GM21390 (cell line): Measurements from ENCODE around the gene YIPF5.

Experiments
- ATAC-seq: cut with Tn5 transposase; IDR thresholded peaks from one replicate; pipeline ENCODE4 v1.9.1; 2021; ENCODE audit not compliant: unreplicated experiment

Gene YIPF5

DNA sequence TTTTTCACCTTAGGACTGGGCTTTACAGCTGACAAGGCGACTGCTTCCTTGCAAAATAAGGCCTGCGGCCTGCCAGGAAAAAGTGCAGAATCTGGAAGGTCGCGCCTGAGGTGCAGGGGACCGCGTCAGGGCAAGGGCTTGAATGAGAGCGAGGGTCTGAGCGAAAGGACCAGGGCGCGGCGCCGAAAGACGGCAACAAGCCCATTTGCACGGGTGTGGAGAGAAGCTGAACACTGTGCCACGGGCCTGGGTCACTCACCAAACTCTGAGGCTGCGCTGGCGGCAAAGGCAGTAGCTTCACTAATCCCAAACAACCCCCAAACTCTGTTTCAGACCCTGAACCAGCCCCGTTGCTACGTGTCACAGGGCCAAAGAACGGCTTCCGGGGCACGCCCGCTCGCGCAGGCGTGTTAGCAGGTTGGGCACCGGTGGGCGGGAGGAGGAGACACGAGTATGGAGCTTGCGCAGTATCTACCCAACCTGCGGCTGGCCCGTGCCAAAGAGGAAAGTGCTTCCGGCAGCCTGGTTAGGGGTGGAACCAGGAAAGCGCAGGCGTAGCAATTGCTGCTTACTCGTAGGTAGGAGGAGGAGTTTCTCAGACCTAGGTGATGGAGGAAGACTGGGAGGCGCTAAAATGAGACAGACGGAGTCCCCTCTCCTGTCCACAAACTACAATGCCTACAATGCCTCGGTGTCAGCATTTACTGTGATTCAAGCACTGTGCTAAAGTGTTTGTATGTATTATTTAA lies at the start of gene YIPF5, which contains the start of gene KCTD16:
Gene YIPF5, minus strand, starts transcription at position 384 of the 749 bp plus-strand sequence. CDS start 704 bp downstream, outside the sequence.
Gene KCTD16, plus strand, starts transcription at position 598 of the 749 bp plus-strand sequence.
- ATAC-seq = peak; percentile 99

DNA sequence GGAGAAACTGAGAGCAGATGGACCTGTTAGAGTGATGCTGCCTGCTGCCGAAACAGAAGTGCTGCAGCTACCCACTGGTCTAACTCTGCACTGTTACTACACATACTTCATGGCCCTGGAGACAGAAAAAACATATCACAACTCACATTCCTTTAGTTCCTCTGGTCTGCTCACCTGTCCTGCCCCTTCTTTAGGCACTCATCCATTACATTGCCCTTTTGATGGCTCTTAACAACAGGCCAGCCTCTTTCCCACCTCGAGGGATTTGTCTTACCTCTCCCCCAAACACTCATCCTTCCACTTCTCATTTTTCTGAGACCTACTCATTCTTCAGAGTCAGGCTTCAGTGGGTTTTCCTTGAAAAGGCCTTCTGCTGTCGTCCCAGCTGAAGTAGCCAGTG lies 49.4 kb upstream of the YIPF5 start:
- ATAC-seq = no peak

DNA sequence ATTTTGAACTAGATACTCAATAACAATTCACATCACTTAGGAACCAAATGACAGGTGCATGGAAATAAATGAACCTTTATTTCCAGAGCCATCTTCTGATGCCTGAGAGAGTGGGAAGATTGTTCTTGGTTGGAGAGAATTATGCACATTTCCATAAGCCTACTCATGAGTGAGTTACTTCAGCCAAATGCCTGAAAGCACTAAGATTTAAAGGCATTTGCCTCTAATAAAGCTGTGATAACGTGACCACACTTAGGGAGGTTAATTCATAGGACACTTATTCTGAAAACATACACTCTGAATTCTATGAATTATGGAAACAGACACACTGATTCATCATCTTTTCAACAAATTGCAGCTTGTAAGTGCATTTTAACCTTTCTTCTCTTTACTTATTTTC lies 40.2 kb upstream of the YIPF5 start:
- no peak for ATAC-seq

DNA sequence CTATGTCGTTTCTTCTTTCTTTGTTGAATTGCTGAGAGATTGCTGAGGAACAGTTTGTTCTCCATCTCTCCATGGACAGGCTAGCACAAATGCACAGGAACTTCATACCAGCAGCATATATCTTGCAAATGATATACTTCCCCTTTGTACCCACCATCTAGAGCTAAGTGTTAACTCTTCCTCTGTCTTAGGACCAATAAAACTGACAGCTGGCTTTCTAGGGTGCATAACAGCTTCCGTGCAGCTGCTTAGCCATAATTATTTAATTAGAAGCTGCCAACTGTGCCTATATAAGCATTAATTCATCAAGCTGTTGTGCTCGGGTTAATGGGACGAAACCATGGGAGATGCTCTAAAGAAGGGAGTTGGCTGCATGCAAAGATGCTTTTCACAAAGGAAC lies 38.9 kb upstream of the YIPF5 start:
- ATAC-seq = no peak

DNA sequence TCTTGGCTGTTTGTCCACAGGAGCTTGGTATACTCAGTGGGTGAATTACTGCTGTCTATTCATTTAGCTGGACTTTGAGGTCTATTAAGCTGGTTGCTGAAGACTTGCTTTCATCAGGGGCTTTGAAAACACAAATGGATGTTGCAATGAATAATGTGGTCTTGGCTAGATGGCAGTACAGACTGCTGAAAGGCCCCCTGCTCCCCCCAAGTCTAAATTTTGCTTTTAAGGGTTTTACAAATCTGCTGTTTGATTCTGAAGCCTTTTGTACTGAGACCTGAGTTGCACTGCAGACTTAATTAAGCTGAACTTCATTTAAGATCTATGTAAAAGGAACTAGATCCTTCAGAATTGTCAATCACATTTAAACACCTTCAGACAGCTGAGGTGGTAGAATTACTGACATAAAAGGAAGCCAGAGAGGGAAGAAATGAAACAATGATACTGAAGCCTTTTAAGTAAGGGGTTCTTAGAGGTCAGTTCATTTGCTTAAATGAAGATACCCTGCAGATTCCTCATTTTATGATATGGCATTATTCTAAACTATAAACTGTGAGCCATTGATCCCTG lies 37.5 kb upstream of the YIPF5 start:
- ATAC-seq = no peak

DNA sequence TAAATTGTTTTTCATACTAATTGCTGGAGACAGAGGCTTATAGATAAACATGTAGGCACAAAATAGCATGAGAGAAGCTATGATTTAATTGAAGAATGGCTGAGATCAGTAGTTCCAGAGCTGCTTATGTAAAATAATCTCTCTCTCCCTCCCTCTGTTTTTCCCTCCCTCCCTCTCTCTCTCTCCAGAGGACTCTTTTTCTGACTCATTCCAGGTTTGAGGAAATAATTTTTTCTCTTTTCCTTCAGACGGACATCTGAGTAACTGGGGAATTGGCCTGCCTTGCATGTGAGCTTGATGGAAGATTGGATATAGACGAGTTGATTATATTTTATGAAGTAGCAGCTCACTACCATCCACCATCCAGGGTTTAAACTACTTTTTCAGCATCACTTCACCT lies 35.7 kb upstream of the YIPF5 start:
- no peak for ATAC-seq

DNA sequence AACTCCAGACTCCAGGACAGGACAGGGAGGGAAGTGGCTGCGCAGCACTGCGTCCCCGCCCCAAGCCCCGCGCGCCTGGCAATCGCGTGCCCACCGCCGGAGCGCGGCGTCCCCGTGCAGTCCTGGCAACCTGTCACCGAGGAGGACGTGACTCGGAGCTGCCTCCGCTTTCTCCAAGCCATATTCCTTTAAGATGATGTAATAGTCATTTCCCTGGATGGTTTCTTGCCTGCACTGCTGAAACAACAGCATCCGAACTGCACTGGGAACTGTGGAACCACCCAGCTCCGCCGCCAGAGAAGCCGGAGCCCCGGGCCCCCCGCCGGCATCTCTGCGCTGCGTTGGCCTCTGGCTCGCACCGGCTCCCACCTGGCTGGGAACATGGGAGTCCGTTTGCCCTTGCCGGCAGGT lies 34.7 kb upstream of the YIPF5 start:
- no peak for ATAC-seq

DNA sequence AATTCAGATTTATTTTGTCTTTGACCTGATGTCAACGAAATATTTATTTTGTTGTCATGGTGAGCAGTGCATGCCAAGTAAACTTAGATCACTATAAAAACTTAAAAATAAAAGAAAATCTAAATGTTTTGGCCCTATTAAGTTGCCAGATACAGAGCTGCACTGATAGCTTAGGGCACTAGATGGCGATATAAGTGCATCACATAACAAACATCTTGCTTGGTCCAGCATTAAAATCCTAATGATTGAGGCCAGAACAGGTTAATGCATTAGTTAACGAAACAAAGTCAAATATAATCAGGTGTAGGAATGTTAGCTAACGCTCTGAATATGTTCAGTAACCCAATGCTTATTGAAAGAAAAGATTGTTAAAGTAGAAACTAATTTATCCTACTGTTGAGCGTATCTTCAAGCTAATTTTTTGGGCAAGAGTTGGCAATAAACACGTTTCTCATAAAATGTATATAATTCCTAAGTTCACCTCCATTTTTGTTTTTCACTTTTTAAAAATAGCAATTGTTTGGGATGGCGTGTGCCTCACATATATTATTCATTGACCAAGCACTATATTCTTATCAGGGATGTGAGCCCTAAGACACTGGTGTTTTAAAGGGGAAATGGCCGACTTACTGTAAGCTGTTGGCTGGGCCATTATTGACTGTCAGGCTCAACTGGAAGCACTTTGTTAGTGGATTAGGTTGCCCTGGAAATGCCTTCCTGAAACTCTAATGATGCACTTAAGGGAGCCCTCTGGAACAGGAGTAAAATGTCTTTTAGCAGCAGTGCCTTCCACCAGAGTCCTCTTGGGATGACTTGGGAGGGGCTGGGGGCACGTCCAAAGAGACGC lies 33.5 kb upstream of the YIPF5 start:
- ATAC-seq = peak; percentile 83

DNA sequence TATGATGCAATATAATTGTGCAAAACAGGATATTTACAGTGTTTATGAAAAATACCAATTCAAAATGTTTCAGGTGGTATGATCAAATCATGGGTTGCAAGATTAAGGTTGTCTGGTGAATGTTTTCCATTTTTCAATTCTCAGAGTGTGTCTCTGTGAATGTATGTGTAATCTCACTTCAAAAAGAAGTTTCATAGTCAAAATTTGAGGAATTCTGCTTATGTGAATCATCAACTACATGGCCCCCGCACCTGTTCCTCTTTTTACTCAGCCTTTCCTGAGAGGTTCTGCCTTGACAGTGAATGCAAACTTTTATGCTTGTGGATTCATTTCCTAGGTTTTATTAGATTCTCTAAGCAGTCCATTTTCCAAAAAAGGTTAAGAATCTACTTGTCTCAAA lies 32.3 kb upstream of the YIPF5 start:
- no peak for ATAC-seq

DNA sequence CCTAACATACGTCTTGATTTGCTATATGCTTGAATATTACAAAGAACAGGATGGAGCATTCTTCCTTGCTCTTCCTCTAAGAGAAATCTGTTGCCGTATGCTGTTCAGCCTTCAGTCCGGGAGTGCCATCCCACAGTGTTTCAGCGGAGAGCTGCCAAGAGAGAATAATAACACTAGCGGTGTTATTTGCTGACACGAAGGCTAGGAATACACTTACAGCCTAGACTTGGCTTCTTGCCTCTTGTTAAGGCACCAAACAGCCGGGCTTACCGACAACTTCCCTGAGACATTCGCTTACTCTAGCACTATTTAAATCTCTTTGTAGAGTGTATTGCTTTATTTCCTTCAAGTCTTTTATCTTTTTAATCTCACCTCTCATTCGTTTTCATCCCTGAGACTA lies 31.6 kb upstream of the YIPF5 start:
- no peak for ATAC-seq

DNA sequence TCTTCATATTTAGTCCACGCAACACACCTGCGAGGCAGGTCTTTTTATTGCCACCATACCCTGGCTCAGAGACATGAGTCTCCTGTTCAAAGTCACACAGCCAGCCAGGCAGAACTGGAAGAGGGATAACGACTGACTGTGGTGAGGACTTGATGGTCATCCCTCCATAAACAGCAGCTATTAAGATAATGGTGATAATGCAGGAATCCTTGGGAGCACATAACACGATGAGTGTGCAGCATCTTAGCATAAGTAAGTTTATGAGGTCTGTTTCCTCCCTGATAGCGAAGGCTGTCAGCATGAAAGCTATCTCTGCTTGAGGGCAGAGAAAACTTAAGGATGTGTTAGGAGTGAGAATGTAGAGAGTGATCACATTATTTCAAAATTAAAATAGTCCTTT lies 31.1 kb upstream of the YIPF5 start:
- no peak for ATAC-seq

DNA sequence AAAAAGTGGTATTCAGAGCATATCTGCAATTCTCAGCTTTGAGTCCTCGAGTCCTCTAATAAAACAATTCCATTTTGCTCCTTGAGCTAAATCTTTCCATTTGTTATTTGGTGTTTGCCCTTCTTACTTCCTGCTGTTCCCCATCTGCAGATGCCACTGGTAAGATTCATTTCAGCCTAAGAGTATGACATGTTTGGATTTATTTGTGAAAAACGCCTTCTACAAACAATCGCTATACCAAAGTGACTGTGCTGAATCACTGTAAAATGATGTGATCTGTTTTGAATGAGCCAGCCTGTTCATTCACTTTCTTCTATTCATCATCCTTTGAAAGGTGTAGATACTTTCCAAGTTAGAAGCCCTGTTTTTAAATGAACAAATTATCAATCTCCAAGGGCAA lies 27.9 kb upstream of the YIPF5 start:
- ATAC-seq = no peak

DNA sequence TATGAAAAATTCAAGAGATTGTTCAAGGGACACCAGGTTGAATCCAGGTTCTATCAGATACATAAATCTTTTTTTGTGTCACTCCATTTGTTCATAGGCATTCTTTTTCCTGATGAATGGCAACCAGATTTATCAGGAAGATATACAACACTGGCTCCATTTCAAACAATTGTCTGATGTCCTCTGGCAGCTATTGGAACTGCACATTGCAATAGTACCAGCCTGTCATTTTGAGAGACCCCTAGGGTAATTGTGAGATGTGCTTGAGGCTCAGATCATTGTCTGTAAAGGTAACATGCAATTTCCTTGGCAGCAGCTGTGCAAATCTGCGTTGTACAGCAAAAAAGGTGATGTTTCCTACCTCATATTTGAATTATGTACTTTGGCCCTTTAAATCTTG lies 26.2 kb upstream of the YIPF5 start:
- ATAC-seq = no peak

DNA sequence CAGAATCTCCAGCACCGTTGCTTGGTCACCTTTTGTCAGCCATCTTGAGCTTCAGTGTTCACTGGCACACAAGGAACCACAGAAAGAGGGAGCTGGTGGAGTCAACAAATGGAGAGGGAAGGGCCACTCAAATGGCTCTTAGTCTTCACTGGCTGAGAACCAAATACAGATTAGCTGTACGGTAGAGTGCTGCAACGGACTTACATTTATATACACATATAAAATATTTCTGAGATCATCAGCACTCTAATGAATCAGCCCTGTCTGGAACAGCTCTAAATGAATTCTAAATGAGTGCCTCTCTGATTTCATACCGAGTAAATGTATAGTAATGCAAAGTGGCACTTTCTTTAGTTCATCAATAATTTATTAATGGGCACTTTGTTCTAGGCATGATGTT lies 25.0 kb upstream of the YIPF5 start:
- no peak for ATAC-seq

DNA sequence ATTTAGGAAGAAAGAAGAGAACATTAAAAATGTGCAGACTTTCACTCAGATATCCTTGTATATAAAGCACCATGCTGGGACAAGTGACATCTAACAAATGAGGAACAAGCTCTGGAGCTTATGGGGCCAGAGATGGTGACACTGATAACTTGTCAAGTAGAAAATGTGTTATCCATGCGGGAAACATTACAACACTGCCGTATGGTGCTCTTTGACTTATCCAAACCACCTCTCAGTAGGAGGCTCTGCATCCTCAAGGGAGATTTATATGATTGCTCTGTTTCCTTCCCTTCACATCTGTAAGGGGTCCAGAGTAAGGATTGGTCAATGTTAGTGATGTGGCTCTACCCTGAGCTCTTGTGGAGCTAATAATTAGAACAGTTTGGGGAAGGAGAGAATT lies 23.7 kb upstream of the YIPF5 start:
- no peak for ATAC-seq

DNA sequence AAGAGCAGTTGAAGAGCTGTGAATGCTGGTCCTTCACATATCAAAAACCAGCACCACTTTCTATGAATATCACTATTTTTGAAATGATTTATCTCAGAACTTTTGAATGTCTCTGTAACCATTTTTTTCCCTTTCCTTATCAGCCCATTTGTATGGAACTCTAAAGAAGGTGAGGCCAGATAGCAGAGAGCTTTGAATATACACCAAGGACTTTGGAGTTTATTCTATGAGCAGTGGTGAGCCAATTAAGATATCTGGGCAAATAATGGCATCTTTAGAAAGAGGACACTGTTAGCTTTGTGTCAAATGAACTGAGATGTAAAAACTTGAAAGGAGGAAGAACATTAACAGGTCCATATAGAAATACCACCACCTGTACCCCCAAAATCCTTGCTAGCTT lies 22.2 kb upstream of the YIPF5 start:
- no peak for ATAC-seq

DNA sequence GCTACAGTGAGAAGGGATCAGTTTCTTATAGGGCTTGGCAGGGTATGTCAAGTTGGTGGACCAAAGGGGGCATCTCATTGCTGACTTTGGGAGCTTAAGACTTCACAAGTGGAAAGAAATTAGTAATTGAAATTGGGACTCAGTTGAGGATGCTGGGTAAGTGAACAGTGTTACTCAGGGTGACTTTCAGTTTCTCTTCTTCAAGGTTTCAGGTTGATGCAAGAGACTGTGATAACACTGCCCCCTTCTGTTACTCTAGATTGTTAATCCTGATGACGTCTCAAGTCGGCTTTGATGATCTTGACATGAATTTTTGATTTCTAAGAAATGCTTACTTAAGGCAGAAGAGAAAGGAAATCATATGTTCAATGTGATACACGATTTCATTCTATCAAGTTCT lies 21.5 kb upstream of the YIPF5 start:
- ATAC-seq = peak; percentile 88

DNA sequence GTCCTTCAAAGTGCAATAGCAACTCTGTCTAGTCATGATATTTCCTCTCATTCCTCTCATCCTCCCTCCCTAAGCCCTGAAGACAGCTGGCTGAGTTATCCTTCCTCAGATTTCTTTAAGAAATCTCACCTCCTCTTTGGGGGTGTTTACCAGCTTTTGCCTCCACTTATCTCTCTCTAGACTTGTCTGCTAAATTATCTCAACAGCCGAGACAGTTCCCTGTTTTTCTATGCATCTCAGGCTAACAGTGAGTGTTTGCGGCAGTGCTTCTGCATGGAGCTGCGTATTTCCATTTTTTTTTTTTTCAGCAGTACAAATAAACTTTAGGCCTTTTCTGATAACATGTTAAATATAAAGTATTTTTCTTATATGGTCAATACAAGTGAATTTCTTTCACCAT lies 21.1 kb upstream of the YIPF5 start:
- no peak for ATAC-seq

DNA sequence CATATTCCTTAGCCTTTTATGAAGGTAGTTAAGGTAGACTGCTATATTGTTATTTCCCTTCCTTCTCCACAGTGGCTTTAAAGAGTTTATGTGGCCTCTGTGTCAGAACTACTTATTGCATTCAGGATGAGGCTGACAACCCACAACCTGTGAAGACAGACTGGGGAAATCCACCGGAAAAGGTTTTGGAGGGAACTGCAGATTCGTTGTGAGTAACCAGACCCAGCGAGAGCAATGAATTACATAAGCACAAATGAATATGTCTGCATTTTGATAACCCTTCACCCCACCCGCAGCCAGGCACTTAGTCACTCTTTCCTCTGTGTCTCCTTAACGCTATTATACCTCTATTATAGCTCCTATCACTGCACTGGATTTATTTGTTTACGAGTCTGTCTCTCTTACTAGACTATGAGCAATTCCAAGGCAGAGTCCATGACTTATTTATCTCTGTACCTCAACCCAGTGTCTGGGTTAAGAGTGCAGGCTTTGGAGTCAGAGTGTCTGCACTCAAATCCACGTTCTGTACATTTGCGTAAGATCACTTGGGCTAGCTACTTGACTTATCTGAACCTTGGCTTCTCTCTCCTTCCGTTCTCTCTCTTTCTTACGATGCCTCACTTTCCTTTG lies 19.5 kb upstream of the YIPF5 start:
- peak; percentile 41 for ATAC-seq

DNA sequence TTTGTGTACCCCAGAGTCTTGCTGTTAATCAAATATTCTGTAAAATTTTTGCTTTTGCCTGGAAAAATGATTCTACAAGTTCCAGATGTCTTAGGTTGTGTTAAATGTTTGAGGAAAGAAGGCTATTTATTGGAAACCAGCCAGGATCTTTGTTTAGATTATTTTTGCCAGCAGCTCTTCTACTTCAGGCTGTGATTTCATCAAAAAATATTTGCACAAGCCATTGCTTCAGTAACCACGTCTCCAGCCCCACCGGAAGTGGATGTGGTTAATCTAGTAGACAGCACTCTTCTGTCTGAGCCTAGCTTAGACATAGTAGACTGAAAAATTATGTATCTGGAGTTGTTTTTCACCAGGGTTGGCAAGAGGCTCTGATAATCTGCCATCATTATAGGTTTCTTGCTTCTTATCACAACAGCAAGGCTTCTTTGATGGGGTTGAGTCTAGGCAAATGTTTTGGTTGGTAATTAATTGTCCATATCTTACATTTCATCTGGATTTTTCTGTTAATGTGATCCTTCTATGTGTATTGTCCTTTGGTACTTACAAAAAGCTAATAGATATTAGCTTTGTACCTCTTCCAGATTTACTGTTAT lies 17.3 kb upstream of the YIPF5 start:
- peak; percentile 71 for ATAC-seq

DNA sequence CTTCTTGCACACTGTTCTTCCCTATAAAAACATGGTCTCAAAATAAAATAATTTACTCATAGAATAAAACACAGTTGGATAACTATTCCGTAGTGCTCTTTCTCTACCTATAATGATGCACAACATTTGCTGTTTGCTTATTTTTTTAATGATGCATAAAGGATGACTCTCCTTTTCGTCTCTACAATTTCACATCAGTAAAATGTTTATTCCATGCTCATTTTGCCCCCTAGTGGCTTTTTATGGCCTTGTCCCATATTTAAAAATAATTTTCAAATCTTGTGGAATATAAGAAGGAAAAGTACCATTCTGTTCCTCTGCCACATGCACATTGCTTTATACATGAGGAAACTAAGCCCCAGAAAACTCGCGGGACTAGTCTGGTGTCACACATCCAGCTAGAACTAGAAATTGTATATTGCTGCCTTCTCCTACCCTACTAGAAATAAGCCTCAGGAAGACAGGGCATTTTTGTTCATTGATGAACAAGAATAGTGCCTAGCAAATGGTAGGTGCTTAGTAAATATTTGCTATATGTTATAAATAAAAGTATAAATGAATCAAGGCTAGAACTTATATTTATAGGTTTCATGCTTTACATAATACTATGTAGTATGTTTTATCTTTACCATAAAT lies 12.9 kb upstream of the YIPF5 start:
- no peak for ATAC-seq
